ENCODE results near the gene EGLN1. TPM values are rescaled to one million over a fixed set of nuclear protein-coding genes. Genes with fewer than 3 reads are reported as not detected.
A peak's percentile ranks its signal among the peaks of the same experiment; 100 is the strongest.

The EGLN1 gene
- polyA plus RNA-seq, 10 donors: 37.6 to 61.8 (median 50.5) TPM

DNA sequence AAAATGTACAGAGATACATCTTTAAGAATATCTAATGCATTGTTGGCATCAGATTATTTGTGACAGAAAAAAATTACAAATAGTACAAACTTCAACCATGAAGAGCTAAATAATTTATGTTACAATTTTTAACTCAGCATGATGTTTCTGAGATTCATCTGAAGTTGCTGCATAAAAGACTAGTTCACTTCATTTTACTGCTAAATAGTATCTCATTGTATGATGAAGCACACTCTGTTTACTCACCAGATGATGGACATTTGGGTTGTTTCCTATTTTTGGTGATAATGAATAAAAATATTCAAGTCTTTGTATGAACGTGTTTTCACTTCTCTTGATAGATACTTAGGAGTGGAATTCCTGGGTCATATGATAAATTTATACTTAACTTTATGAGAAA, 20.6 kb downstream of the EGLN1 start:
- DNase-seq: no peak

- DNase-seq: no peak
Observed at GRCh38 chr1:231397886-231398671, 24.0 kb downstream of the EGLN1 start.

GRCh38 chr1:231396643-231397042, 25.4 kb downstream of the EGLN1 start:
- DNase-seq: no peak

DNA sequence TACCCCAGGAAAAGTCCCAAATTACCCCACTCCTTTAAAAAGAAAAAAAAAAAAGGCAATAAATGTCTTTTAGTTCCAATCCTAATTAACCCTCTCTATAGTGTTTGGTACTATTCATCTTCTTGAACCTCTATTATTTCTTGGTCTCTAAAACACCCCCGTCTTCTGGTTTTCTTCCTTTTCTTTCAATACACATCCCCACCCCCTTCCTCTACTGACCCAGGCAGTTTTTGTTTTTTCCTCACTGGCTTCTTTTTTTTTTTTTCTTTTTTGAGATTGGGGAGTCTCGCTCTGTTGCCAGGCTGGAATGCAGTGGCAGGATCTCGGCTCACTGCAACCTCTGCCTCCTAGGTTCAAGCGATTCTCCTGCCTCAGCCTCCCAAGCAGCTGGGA, 26.1 kb downstream of the EGLN1 start:
- DNase-seq: no peak

DNA sequence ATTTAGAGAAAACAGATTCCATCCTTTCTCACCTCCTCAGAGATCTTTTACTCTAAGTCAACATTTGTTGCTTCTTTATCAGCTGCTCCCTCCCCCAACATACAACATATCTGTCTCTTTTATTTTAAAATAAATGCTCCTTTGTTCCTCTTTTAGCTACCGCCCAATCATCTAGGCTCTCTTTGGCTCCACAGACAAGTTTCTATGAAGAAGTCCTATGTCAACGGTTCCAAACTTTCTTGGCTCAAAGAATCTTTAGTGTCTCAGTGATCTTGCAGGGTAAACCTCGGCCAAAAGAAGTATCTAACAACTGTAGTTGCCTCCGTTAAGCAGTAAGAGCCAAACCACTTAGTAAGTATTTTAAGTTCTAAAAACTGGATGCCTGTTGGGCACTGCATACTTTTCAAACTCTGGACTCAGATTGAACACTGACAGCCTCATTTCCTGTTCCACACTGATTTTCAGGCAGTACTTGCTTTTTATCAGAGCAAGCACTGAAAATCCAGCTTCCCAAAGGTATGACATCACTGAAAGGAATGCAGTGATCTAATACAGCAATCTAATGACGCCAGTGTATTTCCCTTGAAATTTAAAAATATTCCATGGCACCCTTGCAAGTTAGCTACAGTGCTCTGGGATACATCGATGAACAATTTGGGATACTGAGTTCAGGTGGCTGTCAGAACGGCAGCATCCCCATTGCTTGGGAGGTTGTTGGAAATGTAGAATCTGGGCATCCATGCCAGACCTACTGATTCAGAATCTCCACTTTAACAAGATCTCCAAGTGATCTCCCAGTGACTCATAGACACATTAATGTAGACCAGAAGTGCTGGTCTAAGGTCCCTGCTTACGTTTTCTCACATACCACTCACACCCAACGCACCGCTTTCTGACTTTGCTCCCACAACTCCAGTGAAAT, 26.8 kb downstream of the EGLN1 start:
- peak; percentile 80 to 89 (median 88) for DNase-seq

DNA sequence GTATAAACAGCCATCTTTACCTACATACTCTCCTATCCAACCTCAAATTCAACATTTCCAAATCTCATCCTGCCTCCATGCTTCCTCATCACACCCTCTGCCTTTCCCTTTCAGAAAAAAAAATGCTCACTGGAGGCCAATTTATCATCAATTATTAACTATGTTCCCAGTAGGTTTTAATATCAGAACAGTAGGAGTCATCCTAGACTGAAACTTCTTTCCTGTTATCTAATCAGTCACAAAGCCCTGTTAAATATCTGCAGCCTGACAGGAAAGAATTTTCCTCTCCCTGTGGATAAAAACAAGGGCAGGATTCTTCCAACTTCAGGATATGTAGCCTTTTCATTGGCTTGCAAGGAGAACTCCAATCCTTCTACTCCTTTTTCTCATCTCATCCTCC, 28.4 kb downstream of the EGLN1 start:
- DNase-seq: no peak

DNA sequence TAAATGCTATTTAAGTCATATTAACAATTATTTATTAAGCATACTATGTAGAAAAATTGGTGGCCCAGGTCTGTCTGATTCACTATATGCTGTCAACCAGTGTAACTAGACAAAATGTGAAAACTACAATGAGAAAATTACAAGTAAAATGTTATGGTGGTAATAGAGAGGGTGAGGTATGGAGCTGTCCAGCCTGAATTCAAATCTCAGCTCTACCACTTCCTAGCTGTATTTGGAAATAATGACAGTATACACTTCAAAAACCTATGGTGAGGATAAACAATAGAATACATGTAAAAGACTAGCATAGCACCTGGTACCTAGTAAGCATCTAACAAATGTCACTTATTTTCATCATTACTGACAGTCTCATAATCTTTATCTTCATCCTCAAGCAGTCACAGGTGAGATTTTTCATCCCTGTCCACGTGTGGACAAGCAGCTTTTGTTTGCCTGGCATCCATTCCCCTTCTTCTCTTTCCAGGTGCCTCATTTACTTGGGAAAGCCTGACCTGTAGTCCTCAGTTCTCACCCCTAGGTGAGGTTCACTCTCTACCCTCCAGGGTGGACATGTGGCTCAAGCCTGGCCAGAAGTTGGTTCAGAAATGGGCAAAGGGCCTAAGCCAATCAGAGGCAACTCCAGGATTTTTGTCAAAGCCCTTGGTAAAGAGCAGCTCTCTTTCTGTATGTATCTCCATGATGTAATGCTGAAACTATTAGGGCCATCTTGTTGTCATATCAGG, 29.5 kb downstream of the EGLN1 start:
- no peak for DNase-seq

DNA sequence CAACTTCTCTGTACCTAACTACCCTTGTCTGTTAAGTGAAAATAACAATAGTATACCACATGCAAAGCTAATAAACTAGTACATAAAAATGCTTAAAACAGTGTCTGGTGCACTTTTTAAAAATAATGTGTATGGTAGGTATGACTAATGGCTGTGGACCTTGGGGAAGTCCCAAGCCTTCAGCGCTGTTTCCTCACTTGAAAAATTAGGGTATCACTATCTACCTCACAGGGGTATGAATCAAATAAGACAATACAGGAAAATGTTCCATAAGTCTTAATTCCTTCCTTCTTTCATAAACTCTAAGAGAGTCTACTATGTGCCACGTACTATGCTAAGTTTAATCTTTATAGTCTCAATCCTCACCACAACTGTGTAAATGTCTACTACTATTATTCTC, 32.0 kb downstream of the EGLN1 start:
- no peak for DNase-seq

- DNase-seq: no peak
Observed at GRCh38 chr1:231387770-231388669, 34.1 kb downstream of the EGLN1 start.

GRCh38 chr1:231386466-231386865, 35.6 kb downstream of the EGLN1 start:
- no peak for DNase-seq

DNA sequence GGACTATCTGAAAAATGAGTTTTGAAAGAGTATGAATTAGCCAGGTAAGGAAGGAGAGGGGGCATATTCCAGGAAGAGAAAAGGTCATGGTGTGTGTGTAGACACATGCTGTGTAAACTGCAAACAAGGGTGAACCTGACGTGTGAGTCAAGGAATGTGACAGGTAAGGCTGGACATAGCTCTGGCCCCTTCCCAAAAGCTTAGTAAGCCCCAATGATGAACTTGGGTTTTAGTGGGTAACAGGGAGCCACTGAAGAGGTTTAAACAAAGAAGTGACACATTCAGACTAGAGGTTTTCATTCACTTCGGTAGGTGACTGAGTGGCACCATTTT, 36.7 kb downstream of the EGLN1 start:
- DNase-seq: no peak

DNA sequence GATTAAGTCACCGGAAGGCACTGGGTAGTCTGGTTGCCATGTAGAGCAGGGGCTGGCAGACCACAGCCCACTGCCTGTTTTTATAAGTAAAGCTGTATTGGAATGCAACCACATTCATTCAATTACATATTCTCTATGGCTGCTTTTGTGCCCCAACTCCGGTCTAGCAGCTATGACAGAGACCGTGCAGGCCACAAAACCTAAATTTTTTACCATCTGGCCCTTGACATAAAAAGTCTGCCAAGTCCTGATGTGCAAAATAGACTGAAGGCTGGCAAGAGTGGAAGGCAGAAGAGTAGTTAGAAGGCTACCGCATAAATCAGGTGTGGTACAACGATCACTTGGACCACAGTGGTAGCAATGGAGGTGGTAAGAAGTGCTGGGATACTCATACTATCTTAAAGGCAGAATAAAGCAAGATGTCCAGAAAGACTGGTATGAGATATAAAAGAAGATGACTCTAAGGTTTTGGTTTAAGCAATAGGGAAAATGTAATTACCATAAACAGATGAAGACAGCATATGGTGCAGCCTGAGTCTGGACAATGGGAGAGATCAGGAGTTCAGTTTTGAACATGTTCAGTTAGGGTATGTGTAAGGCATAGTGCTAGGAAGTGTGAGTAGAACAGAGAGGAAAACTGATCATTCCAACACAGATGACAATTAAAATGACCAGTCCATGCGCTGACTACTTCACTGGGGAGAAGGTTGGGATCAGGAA, 37.2 kb downstream of the EGLN1 start:
- DNase-seq: no peak

- DNase-seq: no peak
Observed at GRCh38 chr1:231383159-231383860, 38.8 kb downstream of the EGLN1 start.

DNA sequence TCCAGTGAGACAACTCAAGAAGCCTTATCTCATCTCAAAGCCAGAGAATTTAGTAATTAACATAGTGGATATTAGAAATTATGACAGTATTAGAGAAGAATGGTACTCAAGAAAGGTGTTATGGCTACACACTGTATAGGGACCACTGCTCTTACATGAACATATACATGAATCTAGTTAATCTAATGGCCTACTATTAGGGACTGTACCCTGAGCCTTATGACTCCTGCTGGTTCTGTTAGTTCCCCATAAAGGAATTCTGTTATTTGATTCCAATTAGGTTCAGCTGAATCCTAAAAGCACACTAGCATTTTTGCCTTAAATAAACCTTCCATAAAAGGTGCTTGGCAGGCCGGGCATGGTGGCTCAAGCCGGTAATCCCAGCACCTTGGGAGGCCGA, 39.7 kb downstream of the EGLN1 start:
- DNase-seq: no peak

DNA sequence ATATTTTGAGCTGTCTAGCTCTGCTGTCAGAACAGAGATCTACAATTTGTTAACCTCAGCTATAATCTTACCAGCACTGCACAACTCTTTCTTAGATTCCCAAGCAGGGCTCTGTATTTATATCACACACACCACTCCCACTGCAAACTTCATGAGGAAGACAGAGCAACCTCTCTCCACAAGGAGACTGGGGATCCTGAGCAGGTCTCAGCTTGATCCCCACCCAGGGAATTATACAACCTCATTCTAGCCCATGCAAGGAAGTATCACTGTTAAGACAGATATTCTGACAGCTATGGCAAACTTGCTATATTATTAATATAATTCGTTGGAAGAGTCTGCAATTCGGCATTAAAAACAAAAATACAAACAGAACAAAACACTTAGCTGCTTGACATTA, 40.4 kb downstream of the EGLN1 start:
- DNase-seq: no peak

DNA sequence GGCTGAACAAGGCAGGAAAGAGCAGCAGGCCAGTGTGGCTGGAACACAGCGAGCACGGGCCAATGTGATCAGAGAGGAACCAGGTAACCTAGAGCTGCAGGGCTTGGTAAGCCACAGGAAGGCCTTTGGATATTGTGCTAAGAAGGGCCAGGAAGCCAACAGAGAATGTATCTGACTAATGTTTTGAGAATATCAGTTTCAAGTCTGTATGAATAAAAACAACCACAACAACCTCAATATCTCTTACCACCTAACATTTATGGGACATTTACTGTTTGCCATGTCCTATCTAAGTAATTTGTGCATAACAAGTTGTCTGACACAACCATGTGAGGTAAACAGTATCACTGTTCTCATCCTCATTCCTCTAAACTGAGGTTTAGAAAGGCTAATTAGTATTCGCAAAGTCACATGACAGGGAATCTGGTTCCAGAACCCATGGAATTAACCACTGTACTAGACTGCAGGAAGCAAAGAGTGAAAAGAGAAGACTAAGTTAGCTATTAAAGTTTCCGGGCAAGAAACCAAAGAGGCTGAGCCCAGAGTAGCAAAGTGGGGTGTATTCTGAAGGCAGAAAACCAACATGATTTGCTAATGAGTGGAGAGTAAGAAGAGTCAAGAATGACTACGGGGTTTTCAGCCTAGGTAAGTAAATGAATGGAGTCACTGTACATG, 45.1 kb downstream of the EGLN1 start:
- DNase-seq: no peak

DNA sequence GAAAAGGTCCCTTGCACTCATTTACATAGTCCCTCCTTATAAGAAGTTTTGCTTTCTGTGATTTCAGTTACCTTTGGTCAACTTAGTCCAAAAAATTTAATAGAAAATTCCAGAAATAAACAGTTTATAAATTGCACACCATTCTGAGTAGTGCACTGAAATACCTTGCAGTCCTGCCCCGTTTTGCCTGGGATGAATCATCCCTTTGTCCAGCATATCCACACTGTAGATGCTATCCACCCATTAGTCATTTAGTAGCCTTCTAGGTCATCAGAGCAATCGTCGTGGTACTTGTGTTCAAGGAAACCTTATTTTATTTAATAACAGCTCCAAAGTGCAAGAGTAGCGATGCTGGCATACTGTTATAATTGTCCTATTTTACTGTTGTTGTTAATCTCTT, 46.0 kb downstream of the EGLN1 start:
- no peak for DNase-seq

DNA sequence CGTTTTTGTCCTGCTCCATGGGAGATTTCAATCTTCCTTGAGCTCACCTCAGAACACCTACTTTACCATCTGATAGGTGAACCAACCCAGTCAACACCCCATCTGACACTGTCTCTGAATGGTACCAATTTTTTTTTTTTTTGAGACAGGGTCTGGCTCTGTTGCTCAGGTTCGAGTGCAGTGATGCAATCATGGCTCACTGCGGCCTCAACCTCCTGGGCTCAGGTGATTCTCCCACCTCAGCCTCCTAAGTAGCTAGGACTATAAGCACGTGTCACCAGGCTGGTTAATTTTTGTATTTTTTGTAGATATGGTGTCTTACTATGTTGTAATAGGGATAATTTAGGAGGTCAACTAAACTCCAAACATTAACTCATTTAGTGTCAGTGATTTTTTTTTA, 47.7 kb downstream of the EGLN1 start:
- DNase-seq: no peak

DNA sequence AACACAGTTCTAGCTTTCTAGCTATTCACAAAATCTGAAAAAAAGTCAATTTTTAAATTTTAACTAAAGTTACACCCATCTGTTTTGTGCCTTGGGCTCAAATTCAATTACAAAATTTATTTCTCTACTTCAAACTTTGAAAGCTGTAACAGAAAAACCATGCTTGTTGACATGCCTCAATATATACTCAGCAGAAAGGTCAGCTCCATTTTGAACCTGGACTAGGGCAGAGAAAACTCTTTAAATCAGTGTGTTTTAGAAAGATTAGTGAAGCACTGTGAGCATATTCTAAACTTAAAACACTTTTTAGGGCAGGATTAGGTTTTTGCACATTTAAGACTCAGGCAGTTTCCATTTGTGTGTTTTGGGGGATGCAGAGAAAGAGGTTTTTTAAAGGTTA, 49.6 kb downstream of the EGLN1 start:
- DNase-seq: no peak

DNA sequence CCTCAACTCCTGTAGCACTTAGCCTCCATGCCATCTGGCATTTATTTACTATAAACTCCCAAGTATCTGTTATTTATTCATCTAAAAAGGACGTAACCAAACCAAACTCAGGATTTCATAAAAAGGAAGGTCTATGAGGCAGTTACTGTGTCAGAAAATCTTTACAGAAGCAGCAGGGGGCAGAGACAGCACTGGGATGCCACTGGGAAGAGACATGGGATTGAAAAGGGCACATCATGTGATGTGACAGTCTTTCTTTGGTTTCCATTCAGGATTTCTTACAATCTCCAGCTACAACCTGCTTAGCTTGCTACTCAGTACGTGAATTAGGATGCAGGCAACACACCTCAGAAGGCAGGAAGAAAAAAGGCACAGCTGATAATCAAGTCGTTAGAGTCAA, 52.8 kb downstream of the EGLN1 start:
- DNase-seq: no peak
